D341Med (cell line): ENCODE results near the gene STXBP1.
"Not testable (repeated sequence)": the region's sequence is repeated elsewhere in the genome, so short reads cannot be mapped to it uniquely, and the experiment has no call there.

Source experiments
- DNase-seq: peaks from one replicate; pipeline ENCODE4 v3.0.0; 2012; ENCODE audit warnings: low spot score

The STXBP1 gene

GRCh38 chr9:127577194-127577593, 34.9 kb upstream of the STXBP1 start:
- not testable (repeated sequence) for DNase-seq

- DNase-seq = no peak
Observed at GRCh38 chr9:127578627-127578951, 33.5 kb upstream of the STXBP1 start.

GRCh38 chr9:127578952-127579853, 32.9 kb upstream of the STXBP1 start:
- DNase-seq = peak; percentile 47

GRCh38 chr9:127580366-127580765, 31.7 kb upstream of the STXBP1 start:
- DNase-seq = no peak

GRCh38 chr9:127580879-127581475, 31.1 kb upstream of the STXBP1 start:
- peak; percentile 28 for DNase-seq

- DNase-seq = not testable (repeated sequence)
Observed at GRCh38 chr9:127584474-127584805, 27.6 kb upstream of the STXBP1 start.

- DNase-seq = no peak
Observed at GRCh38 chr9:127585161-127585819, 26.8 kb upstream of the STXBP1 start.

- DNase-seq = no peak
Observed at GRCh38 chr9:127586096-127586495, 26.0 kb upstream of the STXBP1 start.

- DNase-seq = peak; percentile 81
Observed at GRCh38 chr9:127586537-127586936, 25.5 kb upstream of the STXBP1 start.

- DNase-seq = no peak
Observed at GRCh38 chr9:127587966-127588365, 24.1 kb upstream of the STXBP1 start.

- DNase-seq = no peak
Observed at GRCh38 chr9:127588740-127589506, 23.2 kb upstream of the STXBP1 start.

GRCh38 chr9:127589955-127590370, 22.1 kb upstream of the STXBP1 start:
- DNase-seq = peak; percentile 78

GRCh38 chr9:127595611-127596010, 16.5 kb upstream of the STXBP1 start:
- no peak for DNase-seq

GRCh38 chr9:127598839-127599549, 13.1 kb upstream of the STXBP1 start:
- DNase-seq = peak; percentile 88

- DNase-seq = no peak
Observed at GRCh38 chr9:127599550-127599891, 12.6 kb upstream of the STXBP1 start.

GRCh38 chr9:127603226-127603625, 8.9 kb upstream of the STXBP1 start:
- no peak for DNase-seq

- no peak for DNase-seq
Observed at GRCh38 chr9:127606043-127606442, 6.0 kb upstream of the STXBP1 start.

- peak; percentile 95 for DNase-seq
Observed at GRCh38 chr9:127608104-127608966, 3.7 kb upstream of the STXBP1 start.

- DNase-seq = no peak
Observed at GRCh38 chr9:127611603-127611898, 526 bp upstream of the STXBP1 start.

GRCh38 chr9:127612939-127613582, 984 bp downstream of the STXBP1 start:
- DNase-seq = peak; percentile 77

- no peak for DNase-seq
Observed at GRCh38 chr9:127613583-127613954, 1.5 kb downstream of the STXBP1 start.
